Stomach (tissue), 9 donors: Measurements from ENCODE around the gene OSBP2. TPM values are rescaled to one million over a fixed set of nuclear protein-coding genes. Genes with fewer than 3 reads are reported as not detected.

Experiments used
- DNase-seq, 2 donors: peaks; one replicate each; pipeline versions ENCODE4 v3.0.0 to v3.0.0-alpha.2; 2013 to 2019
- H3K27ac ChIP-seq, 5 donors: fragments of 200-600 bp in 4 of 5; sonication (generic) in 4 of 5; one replicate each; pipeline ENCODE4 v1.5.1; 2013 to 2019; ENCODE audit warnings: mild to moderate bottlenecking in 1 of 5, moderate library complexity in 1 of 5
- H3K27me3 ChIP-seq, 3 donors: fragments of 200-600 bp; sonication (generic); one replicate each; pipeline ENCODE4 v1.5.1; 2017 to 2019; ENCODE audit warnings: mixed run types in 1 of 3
- H3K36me3 ChIP-seq, 4 donors: fragments of 200-600 bp; sonication (generic); 1 replicate in 3 of 4; 2 replicates in 1 of 4; pipeline ENCODE4 v1.5.1; 2016 to 2019
- H3K4me1 ChIP-seq, 4 donors: fragments of 200-600 bp; sonication (generic); one replicate each; pipeline ENCODE4 v1.5.1; 2016 to 2019
- H3K4me3 ChIP-seq, 4 donors: fragments of 200-600 bp; sonication (generic) in 3 of 4; one replicate each; pipeline ENCODE4 v1.5.1; 2016 to 2019; ENCODE audit warnings: mild to moderate bottlenecking in 1 of 4
- H3K9me3 ChIP-seq, 4 donors: fragments of 200-600 bp; sonication (generic); one replicate each; pipeline ENCODE4 v1.5.1; 2016 to 2019
- CTCF ChIP-seq, 7 experiments: fragments of 450-650 bp in 4 of 7; fragments of 200-600 bp in 3 of 7; sonication (generic) in 3 of 7; IDR thresholded peaks; one replicate each; pipeline ENCODE4 v1.5.1; 2016 to 2019; ENCODE audit warnings: antibody characterized with exemption in 7 of 7, control low read depth in 2 of 7, mild to moderate bottlenecking in 1 of 7
- EP300 ChIP-seq: sonication (generic); formaldehyde crosslinking; IDR thresholded peaks from one replicate; pipeline ENCODE4 v1.6.1; 2017; ENCODE audit warnings: antibody characterized with exemption
- POLR2A ChIP-seq, 4 donors: fragments of 450-650 bp; IDR thresholded peaks; one replicate each; pipeline ENCODE4 v1.6.1; 2016; ENCODE audit warnings: antibody characterized with exemption in 4 of 4, control low read depth in 2 of 4, mild to moderate bottlenecking in 1 of 4, moderate library complexity in 1 of 4
- POLR2AphosphoS5 ChIP-seq, 3 donors: sonication (generic); formaldehyde crosslinking; IDR thresholded peaks; one replicate each; pipeline ENCODE4 v1.6.1; 2016; ENCODE audit warnings: antibody characterized with exemption in 3 of 3
- WGBS, 5 donors: extraction: QIAGEN DNeasy Blood & Tissue Kit in 3 of 5; methylation state at CpG; one replicate each; pipeline versions ENCODE4 v1.1.5 to v1.1.7; 2013 to 2018; 5-methylcytosine and 5-hydroxymethylcytosine counted together
- intact Hi-C: fragments of 100-400 bp; cut with DNase I; formaldehyde crosslinking; loops from one replicate; pipeline ENCODE4 v1.15.1; 2023; ENCODE audit warnings: low total_unique reads
- polyA plus RNA-seq, 3 donors: library from polyadenylated mRNA; stranded (reverse); fragments of 200-250 nt; gene quantifications; one replicate each; pipeline ENCODE4 v1.2.3, GENCODE V29; 2013
- total RNA-seq, 5 donors: library from RNA; depleted of rRNA; stranded (reverse); fragments of >200 nt; gene quantifications; one replicate each; pipeline versions ENCODE4 v1.1.0 to v1.2.3, GENCODE V29; 2014 to 2016
- donor health status: healthy with polysubstance abuse.
- donor health status: Bipolar disorder and iron deficiency.
- donor health status: healthy.

The OSBP2 gene
- total and polyA plus RNA-seq, 8 donors, result 0.58 to 9.5 (median 1.8) TPM; not detected in 1

GRCh38 chr22:30718491-30718890, 23.8 kb downstream of the OSBP2 start:
- no peak for DNase-seq
- no peak overlapping the region for H3K27ac ChIP-seq
- WGBS, 5 donors, result 83 to 95% (median 87%) methylated on average over 4 of the region's 4 CpGs
- H3K4me1 ChIP-seq, result no peaks in the 10 kb centered on the region
- no peaks in the 10 kb centered on the region for H3K36me3 ChIP-seq
- no peaks in the 10 kb centered on the region for H3K9me3 ChIP-seq
- TF ChIP-seq POLR2A (IDR thresholded peaks at IDR 0.05), result no peak
- no peak for TF ChIP-seq POLR2AphosphoS5 (IDR thresholded peaks at IDR 0.05)
- TF ChIP-seq CTCF (IDR thresholded peaks at IDR 0.05), result no peak
- TF ChIP-seq EP300, result no peak
- intact Hi-C loops, result no loop called here
- H3K27me3 ChIP-seq, result no peaks in the 10 kb centered on the region
- H3K4me3 ChIP-seq, result no peak overlapping the region

- H3K27me3 ChIP-seq, result no peaks in the 10 kb centered on the region
- no peak for DNase-seq
- no peak for TF ChIP-seq CTCF (IDR thresholded peaks at IDR 0.05)
- TF ChIP-seq EP300, result no peak
- no peak for TF ChIP-seq POLR2AphosphoS5 (IDR thresholded peaks at IDR 0.05)
- no peak for TF ChIP-seq POLR2A (IDR thresholded peaks at IDR 0.05)
- 56 to 75% (median 72%) methylated on average over 4 of the region's 4 CpGs for WGBS, 5 donors
- no peak overlapping the region for H3K27ac ChIP-seq
- no peaks in the 10 kb centered on the region for H3K36me3 ChIP-seq
- H3K4me3 ChIP-seq, result no peak overlapping the region
- H3K9me3 ChIP-seq, result no peaks in the 10 kb centered on the region
- no peaks in the 10 kb centered on the region for H3K4me1 ChIP-seq
- intact Hi-C loops, result no loop called here
Measured at GRCh38 chr22:30718938-30719337, 24.3 kb downstream of the OSBP2 start.

GRCh38 chr22:30720263-30720837, 25.7 kb downstream of the OSBP2 start:
- Histone ChIP-seq H3K27me3 (no peaks in the 10 kb centered on the region), H3K36me3 (no peaks in the 10 kb centered on the region), H3K27ac (no peak overlapping the region), H3K4me3 (no peak overlapping the region), H3K9me3 (no peaks in the 10 kb centered on the region), H3K4me1 (no peaks in the 10 kb centered on the region)
- WGBS, 5 donors, result 70 to 91% (median 78%) methylated on average over 5 of the region's 5 CpGs
- intact Hi-C loops, result no loop called here
- TF ChIP-seq CTCF (IDR thresholded peaks at IDR 0.05) (no peak), POLR2A (IDR thresholded peaks at IDR 0.05) (no peak), EP300 (no peak), POLR2AphosphoS5 (IDR thresholded peaks at IDR 0.05) (no peak)
- no peak for DNase-seq

GRCh38 chr22:30721741-30722140, 27.1 kb downstream of the OSBP2 start:
- intact Hi-C loops, result no loop called here
- 85 to 92% (median 90%) methylated on average over 4 of the region's 4 CpGs for WGBS, 5 donors
- Histone ChIP-seq H3K4me3 (no peak overlapping the region), H3K27ac (no peak overlapping the region), H3K27me3 (no peaks in the 10 kb centered on the region), H3K9me3 (no peaks in the 10 kb centered on the region), H3K36me3 (no peaks in the 10 kb centered on the region), H3K4me1 (no peaks in the 10 kb centered on the region)
- TF ChIP-seq POLR2A (IDR thresholded peaks at IDR 0.05), result no peak
- TF ChIP-seq EP300, result no peak
- no peak for TF ChIP-seq POLR2AphosphoS5 (IDR thresholded peaks at IDR 0.05)
- DNase-seq, result no peak

GRCh38 chr22:30728826-30729225, 34.2 kb downstream of the OSBP2 start:
- no peak overlapping the region for H3K4me3 ChIP-seq
- no peak for TF ChIP-seq EP300
- TF ChIP-seq CTCF (IDR thresholded peaks at IDR 0.05), result no peak
- intact Hi-C loops, result no loop called here
- no peaks in the 10 kb centered on the region for H3K27me3 ChIP-seq
- no peaks in the 10 kb centered on the region for H3K9me3 ChIP-seq
- no peaks in the 10 kb centered on the region for H3K36me3 ChIP-seq
- WGBS, 5 donors, result 73 to 82% (median 76%) methylated on average over 2 of the region's 2 CpGs
- no peaks in the 10 kb centered on the region for H3K4me1 ChIP-seq
- no peak for DNase-seq
- no peak overlapping the region for H3K27ac ChIP-seq
